CD4-positive, CD25-positive, alpha-beta regulatory T cell (primary cell): ENCODE results near the gene TYRO3. TPM values are rescaled to one million over a fixed set of nuclear protein-coding genes. Genes with fewer than 3 reads are reported as not detected.

Source experiments
- ATAC-seq, 2 donors: fragments of 150-1000 bp; cut with Tn5 transposase; one replicate each; pipeline ENCODE4 v1.10.0; 2021; ENCODE audit warnings: low read depth in 2 of 2, moderate number of reproducible peaks in 2 of 2, moderate library complexity in 1 of 2
- DNase-seq, 3 donors: peaks; one replicate each; pipeline versions ENCODE4 v3.0.0 to v3.0.0-alpha.2; 2012 to 2022; ENCODE audit warnings: mixed read lengths in 1 of 3
- H3K27ac ChIP-seq: one replicate; pipeline ENCODE4 v1.7.0; 2013; ENCODE audit warnings: mild to moderate bottlenecking, low read length; ENCODE audit not compliant: insufficient read depth, poor library complexity, severe bottlenecking
- H3K27me3 ChIP-seq: one replicate; pipeline ENCODE4 v1.7.0; 2013; ENCODE audit warnings: low read length; ENCODE audit not compliant: control insufficient read depth, insufficient read depth
- H3K36me3 ChIP-seq: one replicate; pipeline ENCODE4 v1.7.0; 2013; ENCODE audit warnings: mild to moderate bottlenecking, low read length, moderate library complexity; ENCODE audit not compliant: control insufficient read depth, insufficient read depth
- H3K4me1 ChIP-seq: 2 replicates; pipeline ENCODE4 v1.7.0; 2013; ENCODE audit warnings: mild to moderate bottlenecking, low read length; ENCODE audit not compliant: insufficient read depth, control insufficient read depth, poor library complexity, severe bottlenecking
- H3K4me3 ChIP-seq: one replicate; pipeline ENCODE4 v1.7.0; 2013; ENCODE audit warnings: low read depth, mild to moderate bottlenecking, low read length, moderate library complexity
- H3K9me3 ChIP-seq, 2 experiments: 1 replicate in 1 of 2; 2 replicates in 1 of 2; pipeline ENCODE4 v1.7.0; 2013; ENCODE audit warnings: low read length in 2 of 2, mild to moderate bottlenecking in 1 of 2, moderate library complexity in 1 of 2; ENCODE audit not compliant: control insufficient read depth in 2 of 2
- H3K27ac Mint-ChIP-seq, 3 donors: one replicate each; pipeline ENCODE4 v1.8.0; 2020 to 2022; ENCODE audit warnings: mild to moderate bottlenecking in 3 of 3, mixed read lengths in 3 of 3, moderate library complexity in 2 of 3
- H3K27me3 Mint-ChIP-seq: one replicate; pipeline ENCODE4 v1.8.0; 2022; ENCODE audit warnings: mild to moderate bottlenecking, mixed read lengths
- H3K36me3 Mint-ChIP-seq: one replicate; pipeline ENCODE4 v1.8.0; 2020; ENCODE audit warnings: mixed read lengths
- H3K4me1 Mint-ChIP-seq, 4 donors: one replicate each; pipeline ENCODE4 v1.8.0; 2020 to 2022; ENCODE audit warnings: mixed read lengths in 4 of 4, mild to moderate bottlenecking in 1 of 4
- H3K4me3 Mint-ChIP-seq, 4 donors: one replicate each; pipeline ENCODE4 v1.8.0; 2020 to 2022; ENCODE audit warnings: mild to moderate bottlenecking in 4 of 4, mixed read lengths in 4 of 4, moderate library complexity in 3 of 4
- H3K9me3 Mint-ChIP-seq, 7 donors: one replicate each; pipeline ENCODE4 v1.8.0; 2020 to 2022; ENCODE audit warnings: mixed read lengths in 7 of 7, mild to moderate bottlenecking in 3 of 7, moderate library complexity in 2 of 7
- polyA plus RNA-seq, 4 donors: library from polyadenylated mRNA; unstranded; fragments of 300-500 nt; fragmentation: Illumina TruSeq; gene quantifications; one replicate each; pipeline ENCODE4 v1.2.3, GENCODE V29; 2021
- total RNA-seq: library from RNA; stranded (reverse); gene quantifications from one replicate; pipeline ENCODE4 v1.2.3, GENCODE V29; 2022

The TYRO3 gene
- total and polyA plus RNA-seq, 5 donors from 2014 or later: 0.16 to 0.82 TPM; not detected in 3

- Mint-ChIP-seq H3K4me3 (no peak overlapping the region), H3K27ac (no peak overlapping the region)
Observed at GRCh38 chr15:41556677-41557076, 2.3 kb upstream of the TYRO3 start.

GRCh38 chr15:41557673-41558399 lies 1.2 kb upstream of the TYRO3 start:
- peaks cover 0 to 2% (median 0%) of the 10 kb centered on the region in 7 donors for H3K9me3 Mint-ChIP-seq
- H3K27ac Mint-ChIP-seq: peak overlapping the region; percentile 74 to 88 (median 76)
- H3K4me1 ChIP-seq: peaks cover 27% of the 10 kb centered on the region
- peak; percentile 87 to 88 for ATAC-seq
- DNase-seq: peak; percentile 62 to 89 (median 87)
- H3K4me3 ChIP-seq: peak overlapping the region; percentile 29
- H3K4me3 Mint-ChIP-seq: peak overlapping the region; percentile 83 to 93 (median 91)
- H3K4me1 Mint-ChIP-seq: peaks cover 0 to 22% (median 10%) of the 10 kb centered on the region in 4 donors
- H3K27me3 ChIP-seq: peaks cover 2% of the 10 kb centered on the region
- no peaks in the 10 kb centered on the region for H3K36me3 ChIP-seq
- H3K9me3 ChIP-seq: no peaks in the 10 kb centered on the region
- peak overlapping the region; percentile 59 for H3K27ac ChIP-seq
- peaks cover 34% of the 10 kb centered on the region for H3K27me3 Mint-ChIP-seq
- no peaks in the 10 kb centered on the region for H3K36me3 Mint-ChIP-seq

More at GRCh38 chr15:41556677-41557076, 2.3 kb upstream of the TYRO3 start:
- Histone ChIP-seq H3K36me3 (no peaks in the 10 kb centered on the region), H3K9me3 (no peaks in the 10 kb centered on the region), H3K27me3 (peaks cover 2% of the 10 kb centered on the region), H3K4me3 (no peak overlapping the region), H3K27ac (no peak overlapping the region), H3K4me1 (peaks cover 27% of the 10 kb centered on the region)
- Mint-ChIP-seq H3K36me3 (no peaks in the 10 kb centered on the region), H3K4me1 (peaks cover 0 to 22% (median 10%) of the 10 kb centered on the region in 4 donors), H3K9me3 (peaks cover 0 to 2% (median 0%) of the 10 kb centered on the region in 7 donors), H3K27me3 (peaks cover 35% of the 10 kb centered on the region)
- DNase-seq (no peak), ATAC-seq (no peak)

GRCh38 chr15:41559239-41559782 lies 299 bp downstream of the TYRO3 start:
- no peaks in the 10 kb centered on the region for H3K36me3 Mint-ChIP-seq
- Histone ChIP-seq H3K4me1 (peaks cover 27% of the 10 kb centered on the region), H3K36me3 (no peaks in the 10 kb centered on the region), H3K27me3 (peaks cover 2% of the 10 kb centered on the region), H3K4me3 (no peak overlapping the region), H3K9me3 (no peaks in the 10 kb centered on the region), H3K27ac (no peak overlapping the region)
- ATAC-seq: no peak
- H3K27ac Mint-ChIP-seq: peak overlapping the region in 1 of 3 donors; percentile 64
- peak overlapping the region; percentile 81 to 88 (median 83) for H3K4me3 Mint-ChIP-seq
- H3K27me3 Mint-ChIP-seq: peaks cover 34% of the 10 kb centered on the region
- H3K4me1 Mint-ChIP-seq: peaks cover 0 to 22% (median 12%) of the 10 kb centered on the region in 4 donors
- peaks cover 0 to 2% (median 0%) of the 10 kb centered on the region in 7 donors for H3K9me3 Mint-ChIP-seq
- no peak for DNase-seq

GRCh38 chr15:41560572-41560874 lies 1.5 kb downstream of the TYRO3 start:
- Mint-ChIP-seq H3K27me3 (peaks cover 34% of the 10 kb centered on the region), H3K4me3 (peak overlapping the region; percentile 32 to 84 (median 78)), H3K9me3 (peaks cover 0 to 2% (median 0%) of the 10 kb centered on the region in 7 donors), H3K4me1 (peaks cover 0 to 17% (median 13%) of the 10 kb centered on the region in 4 donors), H3K27ac (peak overlapping the region in 2 of 3 donors; percentile 64 to 75), H3K36me3 (no peaks in the 10 kb centered on the region)
- Histone ChIP-seq H3K27ac (no peak overlapping the region), H3K9me3 (no peaks in the 10 kb centered on the region), H3K4me3 (no peak overlapping the region), H3K36me3 (no peaks in the 10 kb centered on the region), H3K4me1 (peaks cover 27% of the 10 kb centered on the region), H3K27me3 (peaks cover 2% of the 10 kb centered on the region)
- no peak for DNase-seq
- no peak for ATAC-seq

- Mint-ChIP-seq H3K27ac (no peak overlapping the region), H3K27me3 (peaks cover 34% of the 10 kb centered on the region), H3K36me3 (no peaks in the 10 kb centered on the region), H3K9me3 (peaks cover 0 to 2% (median 0%) of the 10 kb centered on the region in 7 donors), H3K4me1 (peaks cover 0 to 17% (median 13%) of the 10 kb centered on the region in 4 donors), H3K4me3 (peak overlapping the region in 2 of 4 donors; percentile 82 to 84)
- H3K9me3 ChIP-seq: no peaks in the 10 kb centered on the region
- H3K27me3 ChIP-seq: peaks cover 2% of the 10 kb centered on the region
- no peak overlapping the region for H3K27ac ChIP-seq
- no peak overlapping the region for H3K4me3 ChIP-seq
- no peak for DNase-seq
- H3K36me3 ChIP-seq: no peaks in the 10 kb centered on the region
- ATAC-seq: no peak
- peaks cover 27% of the 10 kb centered on the region for H3K4me1 ChIP-seq
Observed at GRCh38 chr15:41561104-41561776, 2.2 kb downstream of the TYRO3 start.

- Histone ChIP-seq H3K4me3 (no peak overlapping the region), H3K27ac (no peak overlapping the region), H3K9me3 (no peaks in the 10 kb centered on the region), H3K36me3 (no peaks in the 10 kb centered on the region), H3K27me3 (peaks cover 2% of the 10 kb centered on the region), H3K4me1 (peaks cover 27% of the 10 kb centered on the region)
- Mint-ChIP-seq H3K36me3 (no peaks in the 10 kb centered on the region), H3K27ac (no peak overlapping the region), H3K27me3 (peaks cover 34% of the 10 kb centered on the region), H3K4me3 (peak overlapping the region in 1 of 4 donors; percentile 17), H3K4me1 (peaks cover 0 to 17% (median 13%) of the 10 kb centered on the region in 4 donors), H3K9me3 (peaks cover 0 to 2% (median 0%) of the 10 kb centered on the region in 7 donors)
- DNase-seq (no peak), ATAC-seq (no peak)
Observed at GRCh38 chr15:41561777-41562145, 2.7 kb downstream of the TYRO3 start.

GRCh38 chr15:41562244-41562643 lies 3.2 kb downstream of the TYRO3 start:
- no peaks in the 10 kb centered on the region for H3K36me3 Mint-ChIP-seq
- Histone ChIP-seq H3K9me3 (no peaks in the 10 kb centered on the region), H3K27ac (no peak overlapping the region), H3K4me1 (peaks cover 24% of the 10 kb centered on the region), H3K4me3 (no peak overlapping the region), H3K27me3 (peaks cover 2% of the 10 kb centered on the region), H3K36me3 (no peaks in the 10 kb centered on the region)
- peaks cover 0 to 2% (median 0%) of the 10 kb centered on the region in 7 donors for H3K9me3 Mint-ChIP-seq
- H3K27ac Mint-ChIP-seq: no peak overlapping the region
- DNase-seq (no peak), ATAC-seq (no peak)
- peaks cover 0 to 17% (median 13%) of the 10 kb centered on the region in 4 donors for H3K4me1 Mint-ChIP-seq
- peaks cover 34% of the 10 kb centered on the region for H3K27me3 Mint-ChIP-seq
- peak overlapping the region in 1 of 4 donors; percentile 17 for H3K4me3 Mint-ChIP-seq
